Keratinocyte (primary cell): Measurements from ENCODE around the gene PCSK6. TPM values are rescaled to one million over a fixed set of nuclear protein-coding genes. Genes with fewer than 3 reads are reported as not detected.

Experiments
- DNase-seq: peaks from one replicate; pipeline ENCODE4 v3.0.0-alpha.2; 2011; ENCODE audit warnings: low read depth, missing footprints, low spot score
- FAIRE-seq: peaks from 2 replicates; lab custom pipeline; 2011; peaks lifted over from hg19 to GRCh38; lab: Jason Lieb, UNC
- H2AFZ ChIP-seq: 2 replicates; pipeline ENCODE4 v1.6.0; 2012; ENCODE audit warnings: low read length, control low read depth, inconsistent platforms; ENCODE audit not compliant: control insufficient read depth
- H3K27ac ChIP-seq: 2 replicates; pipeline ENCODE4 v1.5.1; 2011; ENCODE audit warnings: low read length; ENCODE audit not compliant: control insufficient read depth, insufficient read depth
- H3K27me3 ChIP-seq: 3 replicates; pipeline ENCODE4 v1.6.0; 2011; ENCODE audit warnings: low read length; ENCODE audit not compliant: control insufficient read depth, insufficient read depth; ENCODE audit errors: extremely low read depth
- H3K36me3 ChIP-seq, 2 experiments: 2 replicates in 1 of 2; 3 replicates in 1 of 2; pipeline ENCODE4 v1.5.1; 2011; ENCODE audit warnings: low read length in 2 of 2, mild to moderate bottlenecking in 1 of 2; ENCODE audit not compliant: control insufficient read depth in 2 of 2, insufficient read depth in 2 of 2; ENCODE audit errors: extremely low read depth in 1 of 2
- H3K4me1 ChIP-seq: 3 replicates; pipeline ENCODE4 v1.5.1; 2011; ENCODE audit warnings: low read length; ENCODE audit not compliant: control insufficient read depth, insufficient read depth; ENCODE audit errors: extremely low read depth
- H3K4me2 ChIP-seq: 3 replicates; pipeline ENCODE4 v1.6.0; 2011; ENCODE audit warnings: low read depth, low read length; ENCODE audit not compliant: control insufficient read depth, insufficient read depth; ENCODE audit errors: extremely low read depth
- H3K4me3 ChIP-seq, 3 experiments: fragments of 200-600 bp in 1 of 3; sonication (generic) in 1 of 3; 2 replicates in 2 of 3; 3 replicates in 1 of 3; pipeline ENCODE4 v1.5.1; 2011 to 2016; ENCODE audit warnings: low read length in 3 of 3, mild to moderate bottlenecking in 3 of 3, control low read depth in 2 of 3, inconsistent platforms in 1 of 3, low read depth in 1 of 3, mixed read lengths in 1 of 3, mixed run types in 1 of 3, moderate library complexity in 1 of 3; ENCODE audit not compliant: control insufficient read depth in 2 of 3, insufficient read depth in 2 of 3; ENCODE audit errors: extremely low read depth in 1 of 3
- H3K79me2 ChIP-seq: 2 replicates; pipeline ENCODE4 v1.6.0; 2012; ENCODE audit warnings: low read length; ENCODE audit not compliant: control insufficient read depth, insufficient read depth
- H3K9ac ChIP-seq: 3 replicates; pipeline ENCODE4 v1.6.0; 2011; ENCODE audit warnings: low read length; ENCODE audit not compliant: control insufficient read depth, insufficient read depth; ENCODE audit errors: extremely low read depth
- H3K9me1 ChIP-seq: 3 replicates; pipeline ENCODE4 v1.6.0; 2011; ENCODE audit warnings: low read length; ENCODE audit not compliant: control insufficient read depth, insufficient read depth; ENCODE audit errors: extremely low read depth
- H3K9me3 ChIP-seq: 2 replicates; pipeline ENCODE4 v1.5.1; 2012; ENCODE audit warnings: low read depth, low read length; ENCODE audit not compliant: control insufficient read depth
- H4K20me1 ChIP-seq: 3 replicates; pipeline ENCODE4 v1.6.0; 2011; ENCODE audit warnings: low read length; ENCODE audit not compliant: control insufficient read depth, insufficient read depth; ENCODE audit errors: extremely low read depth
- CTCF ChIP-seq, 3 experiments: IDR thresholded peaks in 1 of 3; conservative IDR thresholded peaks in 1 of 3; optimal IDR thresholded peaks in 1 of 3; 2 replicates in 2 of 3; 3 replicates in 1 of 3; pipeline versions ENCODE3 to v1.5.1; 2011; ENCODE audit warnings: low read length in 3 of 3, mild to moderate bottlenecking in 3 of 3, moderate library complexity in 2 of 3, control low read depth in 1 of 3, inconsistent platforms in 1 of 3; ENCODE audit not compliant: insufficient read depth in 2 of 3; ENCODE audit errors: extremely low read depth in 1 of 3
- EZH2 ChIP-seq: IDR thresholded peaks from one replicate; pipeline ENCODE4 v1.6.1; 2012; ENCODE audit warnings: inconsistent platforms, mild to moderate bottlenecking, low read length, moderate library complexity
- dilution Hi-C: fragments of 300-500 bp; cut with MboI; formaldehyde crosslinking; loops from one replicate; pipeline ENCODE4 v1.7.0; 2020; ENCODE audit warnings: low sequenced_read_pairs; ENCODE audit not compliant: extremely low pct_ligation_motif_present
- polyA plus RNA-seq, 5 experiments: library from polyadenylated mRNA; depleted of rRNA in 3 of 5; stranded (reverse) in 3 of 5; stranded (forward) in 1 of 5; unstranded in 1 of 5; fragments of >200 nt; gene quantifications; 1 replicate in 1 of 5; 2 replicates in 3 of 5; 3 replicates in 1 of 5; pipeline versions ENCODE4 v1.2.1 to v1.2.3, GENCODE V29; 2011 to 2012; ENCODE audit warnings: missing spikeins in 2 of 5, low read depth in 1 of 5, low replicate concordance in 1 of 5

The PCSK6 gene
- polyA plus RNA-seq, 1 donor (not counting 4 experiments of a cell fraction or from before 2014, with no cell fraction given) = 3.1 TPM

- DNase-seq (no peak), FAIRE-seq (no peak)
- H2AFZ ChIP-seq = no peak overlapping the region
- no peaks in the 10 kb centered on the region for H4K20me1 ChIP-seq
- H3K9ac ChIP-seq = no peak overlapping the region
- TF ChIP-seq EZH2 = no peak
- no peak for TF ChIP-seq CTCF (optimal IDR thresholded peaks at IDR 0.05 in 1 of 3, IDR thresholded peaks at IDR 0.05 in 1 of 3, conservative IDR thresholded peaks at IDR 0.05 in 1 of 3; ENCODE audit: extremely low read depth in 1 of 3, insufficient read depth in 2 of 3, low read length in 3 of 3)
- dilution Hi-C loops = no loop called here
- H3K4me1 ChIP-seq = no peaks in the 10 kb centered on the region
- H3K36me3 ChIP-seq = no peaks in the 10 kb centered on the region
- H3K27me3 ChIP-seq = no peaks in the 10 kb centered on the region
- no peaks in the 10 kb centered on the region for H3K9me1 ChIP-seq
- H3K27ac ChIP-seq = no peak overlapping the region
- no peak overlapping the region for H3K4me2 ChIP-seq
- peaks cover 7% of the 10 kb centered on the region for H3K79me2 ChIP-seq
- H3K4me3 ChIP-seq = no peak overlapping the region
- H3K9me3 ChIP-seq = no peaks in the 10 kb centered on the region
Observed at GRCh38 chr15:101255615-101256241, 233.8 kb downstream of the PCSK6 start.

GRCh38 chr15:101255051-101255395 is 234.5 kb downstream of the PCSK6 start:
- FAIRE-seq (no peak), DNase-seq (no peak)
- Histone ChIP-seq H3K9me3 (no peaks in the 10 kb centered on the region), H3K36me3 (no peaks in the 10 kb centered on the region), H3K4me1 (peaks cover 2% of the 10 kb centered on the region), H3K9ac (no peak overlapping the region), H2AFZ (no peak overlapping the region), H3K4me3 (no peak overlapping the region), H3K27me3 (no peaks in the 10 kb centered on the region), H4K20me1 (peaks cover under 1% of the 10 kb centered on the region), H3K9me1 (no peaks in the 10 kb centered on the region), H3K4me2 (no peak overlapping the region), H3K79me2 (peaks cover 14% of the 10 kb centered on the region), H3K27ac (no peak overlapping the region)
- dilution Hi-C loops = no loop called here
- TF ChIP-seq EZH2 (no peak), CTCF (optimal IDR thresholded peaks at IDR 0.05 in 1 of 3, IDR thresholded peaks at IDR 0.05 in 1 of 3, conservative IDR thresholded peaks at IDR 0.05 in 1 of 3; ENCODE audit: extremely low read depth in 1 of 3, insufficient read depth in 2 of 3, low read length in 3 of 3) (no peak)
